ENCODE measurements around the gene HMX1. TPM values are rescaled to one million over a fixed set of nuclear protein-coding genes. Genes with fewer than 3 reads are reported as not detected.

Gene HMX1
- total and polyA plus RNA-seq, 10 of the 15 experiments (the other 5 are each of a cell fraction or from before 2014, with no cell fraction given), result not detected

DNA sequence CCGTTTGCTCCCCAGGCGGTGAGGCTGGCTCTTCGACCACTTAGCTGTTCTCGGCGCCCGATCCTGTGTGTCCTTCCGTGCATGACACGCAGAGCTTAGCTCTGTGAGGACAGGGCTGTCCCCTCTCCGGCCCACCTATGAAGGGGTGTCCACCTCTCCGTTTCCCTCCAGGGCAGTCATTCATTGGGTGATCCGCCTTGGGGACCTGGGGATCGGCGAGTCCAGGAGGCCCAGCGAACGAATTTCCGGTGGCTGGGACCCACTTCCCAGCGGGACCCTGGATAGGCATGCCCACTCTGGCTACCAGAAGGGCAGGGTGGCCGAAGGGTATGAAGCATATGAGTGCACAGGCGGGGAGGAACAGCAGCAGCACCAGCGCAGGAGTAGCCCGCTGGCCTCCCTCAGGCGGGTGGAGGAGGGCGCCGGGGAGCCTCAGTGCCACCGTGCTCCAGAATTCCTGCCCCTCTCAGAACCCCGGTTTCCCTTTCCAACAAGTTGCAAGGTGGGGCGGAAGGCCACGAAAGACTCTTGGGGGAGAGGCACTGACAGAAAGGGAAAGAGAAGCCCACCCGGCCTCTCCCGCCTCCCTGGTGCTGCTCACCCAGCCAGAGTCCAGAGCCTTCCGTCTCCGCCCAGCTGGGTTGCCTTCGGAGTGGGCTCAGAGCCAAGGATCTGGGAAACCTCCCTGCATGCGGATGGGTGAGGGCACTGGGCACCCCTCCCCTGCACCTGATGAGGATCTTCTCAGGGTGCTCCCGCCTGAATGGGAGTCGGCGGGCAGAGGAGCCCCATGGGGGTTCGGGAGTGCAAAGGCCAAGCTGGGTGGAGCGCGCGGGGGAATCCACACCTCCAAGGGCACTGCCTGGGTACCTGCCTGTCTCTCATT is 8.6 kb downstream of the HMX1 start (continued):
- TF ChIP-seq SRF (IDR thresholded peaks at IDR 0.05; ENCODE audit: low read depth in 2 of 2, low read length in 2 of 2) (no peak), PAX5 (IDR thresholded peaks at IDR 0.05; ENCODE audit: borderline replicate concordance, low read depth, low read length) (no peak), TBL1XR1 (IDR thresholded peaks at IDR 0.05; ENCODE audit: low read depth, low read length) (no peak)

DNA sequence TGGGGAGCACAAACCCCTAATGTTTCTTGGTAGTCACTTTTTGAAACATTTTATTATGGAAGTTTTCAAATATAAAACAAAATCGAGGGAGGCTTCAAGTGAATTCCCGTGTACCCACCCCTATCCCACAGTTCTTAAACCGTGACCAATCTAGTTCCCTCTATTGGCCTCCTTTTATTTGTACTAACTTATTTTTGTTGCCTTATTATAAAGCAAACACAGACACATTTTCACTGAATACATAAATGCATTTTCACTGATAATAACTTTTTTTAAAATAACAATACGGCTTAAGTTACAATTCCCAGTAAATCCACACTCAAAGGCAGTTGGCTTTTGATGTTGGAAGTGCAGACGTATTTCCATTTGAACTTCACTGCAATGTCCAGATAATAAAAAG is 9.3 kb downstream of the HMX1 start:
- Histone ChIP-seq H3K79me2 (ENCODE audit: control insufficient read depth, insufficient read depth, low read length) (no peaks in the 10 kb centered on the region), H3K27ac (ENCODE audit: control insufficient read depth, insufficient read depth) (no peak overlapping the region), H2AFZ (ENCODE audit: control insufficient read depth, low read depth, low read length) (no peak overlapping the region), H3K36me3 (ENCODE audit: control insufficient read depth in 2 of 2, insufficient read depth in 2 of 2, low read length in 1 of 2) (no peaks in the 10 kb centered on the region), H3K4me3 (no peak overlapping the region), H3K4me1 (ENCODE audit: control insufficient read depth, insufficient read depth, low read length) (no peaks in the 10 kb centered on the region), H3K9me3 (replicated peaks; ENCODE audit: control insufficient read depth, insufficient read depth, low read length) (no peaks in the 10 kb centered on the region; the same call in 2 of the 3 replicates), H4K20me1 (ENCODE audit: control insufficient read depth, insufficient read depth) (no peaks in the 10 kb centered on the region), H3K9ac (ENCODE audit: control insufficient read depth, insufficient read depth, low read length) (no peak overlapping the region), H3K27me3 (replicated peaks in 1 of 2; ENCODE audit: control insufficient read depth in 2 of 2, insufficient read depth in 2 of 2, low read length in 1 of 2) (peaks cover 0 to 12% of the 10 kb centered on the region in 2 experiments; a peak in 1 of 4 replicates), H3K4me2 (ENCODE audit: control insufficient read depth, insufficient read depth) (no peak overlapping the region)
- intact Hi-C loops (cut with micrococcal nuclease; ENCODE audit: unreplicated experiment) (no loop called here), in situ Hi-C loops (cut with MboI) (no loop called here)
- ATAC-seq (no peak), FAIRE-seq (no peak), DNase-seq (ENCODE audit: low read depth, low spot score) (no peak)
- ChIA-PET CTCF (no interaction called here), SMC1A (ENCODE audit: uncharacterized antibody, unreplicated experiment) (no interaction called here), POLR2A (no interaction called here), RAD21 (ENCODE audit: unreplicated experiment) (no interaction called here)
- WGBS (ENCODE audit: insufficient coverage, insufficient replicate concordance, low lambda C conversion rate, missing lambda C conversion rate), result 9% methylated on average over 5 of the region's 5 CpGs
- no TSS peak for BruUV-seq (replicated peaks)
- TF ChIP-seq FOS (IDR thresholded peaks at IDR 0.05; ENCODE audit: borderline replicate concordance, extremely low read depth, insufficient read length) (no peak), POLR2A (IDR thresholded peaks at IDR 0.05; ENCODE audit: low read depth, low read length) (no peak), CHD1 (IDR thresholded peaks at IDR 0.05; ENCODE audit: low read depth, low read length) (no peak), RFX5 (IDR thresholded peaks at IDR 0.05; ENCODE audit: low read depth, low read length) (no peak), MEF2B (IDR thresholded peaks at IDR 0.05; ENCODE audit: partially characterized antibody, poor library complexity, severe bottlenecking) (no peak), POLR2AphosphoS2 (IDR thresholded peaks at IDR 0.05; ENCODE audit: low read depth, low read length) (no peak), SIX5 (IDR thresholded peaks at IDR 0.05; ENCODE audit: low read depth, low read length, severe bottlenecking) (no peak), DPF2 (IDR thresholded peaks at IDR 0.05) (no peak), EGR1 (IDR thresholded peaks at IDR 0.05; ENCODE audit: borderline replicate concordance in 1 of 2, low read depth in 2 of 2, low read length in 2 of 2) (no peak)
- TF ChIP-seq, protein P1, sequence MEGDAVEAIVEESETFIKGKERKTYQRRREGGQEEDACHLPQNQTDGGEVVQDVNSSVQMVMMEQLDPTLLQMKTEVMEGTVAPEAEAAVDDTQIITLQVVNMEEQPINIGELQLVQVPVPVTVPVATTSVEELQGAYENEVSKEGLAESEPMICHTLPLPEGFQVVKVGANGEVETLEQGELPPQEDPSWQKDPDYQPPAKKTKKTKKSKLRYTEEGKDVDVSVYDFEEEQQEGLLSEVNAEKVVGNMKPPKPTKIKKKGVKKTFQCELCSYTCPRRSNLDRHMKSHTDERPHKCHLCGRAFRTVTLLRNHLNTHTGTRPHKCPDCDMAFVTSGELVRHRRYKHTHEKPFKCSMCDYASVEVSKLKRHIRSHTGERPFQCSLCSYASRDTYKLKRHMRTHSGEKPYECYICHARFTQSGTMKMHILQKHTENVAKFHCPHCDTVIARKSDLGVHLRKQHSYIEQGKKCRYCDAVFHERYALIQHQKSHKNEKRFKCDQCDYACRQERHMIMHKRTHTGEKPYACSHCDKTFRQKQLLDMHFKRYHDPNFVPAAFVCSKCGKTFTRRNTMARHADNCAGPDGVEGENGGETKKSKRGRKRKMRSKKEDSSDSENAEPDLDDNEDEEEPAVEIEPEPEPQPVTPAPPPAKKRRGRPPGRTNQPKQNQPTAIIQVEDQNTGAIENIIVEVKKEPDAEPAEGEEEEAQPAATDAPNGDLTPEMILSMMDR (IDR thresholded peaks at IDR 0.05 in 2 of 3, conservative IDR thresholded peaks at IDR 0.05 in 1 of 3; ENCODE audit: control insufficient read depth in 2 of 3, extremely low read depth in 1 of 3, insufficient read depth in 1 of 3, low read depth in 3 of 3, low read length in 3 of 3), result no peak
- TF ChIP-seq, protein P2, sequence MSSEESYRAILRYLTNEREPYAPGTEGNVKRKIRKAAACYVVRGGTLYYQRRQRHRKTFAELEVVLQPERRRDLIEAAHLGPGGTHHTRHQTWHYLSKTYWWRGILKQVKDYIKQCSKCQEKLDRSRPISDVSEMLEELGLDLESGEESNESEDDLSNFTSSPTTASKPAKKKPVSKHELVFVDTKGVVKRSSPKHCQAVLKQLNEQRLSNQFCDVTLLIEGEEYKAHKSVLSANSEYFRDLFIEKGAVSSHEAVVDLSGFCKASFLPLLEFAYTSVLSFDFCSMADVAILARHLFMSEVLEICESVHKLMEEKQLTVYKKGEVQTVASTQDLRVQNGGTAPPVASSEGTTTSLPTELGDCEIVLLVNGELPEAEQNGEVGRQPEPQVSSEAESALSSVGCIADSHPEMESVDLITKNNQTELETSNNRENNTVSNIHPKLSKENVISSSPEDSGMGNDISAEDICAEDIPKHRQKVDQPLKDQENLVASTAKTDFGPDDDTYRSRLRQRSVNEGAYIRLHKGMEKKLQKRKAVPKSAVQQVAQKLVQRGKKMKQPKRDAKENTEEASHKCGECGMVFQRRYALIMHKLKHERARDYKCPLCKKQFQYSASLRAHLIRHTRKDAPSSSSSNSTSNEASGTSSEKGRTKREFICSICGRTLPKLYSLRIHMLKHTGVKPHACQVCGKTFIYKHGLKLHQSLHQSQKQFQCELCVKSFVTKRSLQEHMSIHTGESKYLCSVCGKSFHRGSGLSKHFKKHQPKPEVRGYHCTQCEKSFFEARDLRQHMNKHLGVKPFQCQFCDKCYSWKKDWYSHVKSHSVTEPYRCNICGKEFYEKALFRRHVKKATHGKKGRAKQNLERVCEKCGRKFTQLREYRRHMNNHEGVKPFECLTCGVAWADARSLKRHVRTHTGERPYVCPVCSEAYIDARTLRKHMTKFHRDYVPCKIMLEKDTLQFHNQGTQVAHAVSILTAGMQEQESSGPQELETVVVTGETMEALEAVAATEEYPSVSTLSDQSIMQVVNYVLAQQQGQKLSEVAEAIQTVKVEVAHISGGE (CRISPR knock-in tag; IDR thresholded peaks at IDR 0.05), result no peak
